Endometrium (tissue), 2 donors: ENCODE data around the gene C20orf202.
"Not testable (repeated sequence)": the region's sequence is repeated elsewhere in the genome, so short reads cannot be mapped to it uniquely, and the experiment has no call there.

Experiments used
- FAIRE-seq: peaks from 2 replicates; lab custom pipeline; 2012; peaks lifted over from hg19 to GRCh38; lab: Jason Lieb, UNC
- donor health status: control.
- donor health status: control.

The C20orf202 gene

GRCh38 chr20:1247689-1248088 lies 44.4 kb downstream of the C20orf202 start:
- FAIRE-seq, result no peak

- FAIRE-seq, result not testable (repeated sequence)
These were observed 47.0 kb downstream of the C20orf202 start for GRCh38 chr20:1250282-1250681.

- no peak for FAIRE-seq
These were observed 49.2 kb downstream of the C20orf202 start for GRCh38 chr20:1252416-1252815.

GRCh38 chr20:1254254-1254653 lies 51.0 kb downstream of the C20orf202 start:
- no peak for FAIRE-seq

GRCh38 chr20:1255675-1256074 lies 52.4 kb downstream of the C20orf202 start:
- no peak for FAIRE-seq
